CD14-positive monocyte (primary cell): Measurements from ENCODE around the gene ARID1B. TPM values are rescaled to one million over a fixed set of nuclear protein-coding genes. Genes with fewer than 3 reads are reported as not detected.

ENCODE experiments used
- DNase-seq, 3 donors: peaks; one replicate each; pipeline ENCODE4 v3.0.0-alpha.2; 2011 to 2022
- H2AFZ ChIP-seq: 2 replicates; pipeline ENCODE4 v1.6.0; 2012; ENCODE audit warnings: mild to moderate bottlenecking, low read depth, low read length, inconsistent platforms; ENCODE audit not compliant: insufficient read depth, poor library complexity, severe bottlenecking
- H3K27ac ChIP-seq, 2 donors: 1 replicate in 1 of 2; 2 replicates in 1 of 2; pipeline ENCODE4 v1.5.1; 2012 to 2013; ENCODE audit warnings: low read length in 2 of 2, control low read depth in 1 of 2, inconsistent platforms in 1 of 2, low read depth in 1 of 2, mild to moderate bottlenecking in 1 of 2
- H3K27me3 ChIP-seq, 2 donors: one replicate each; pipeline versions ENCODE4 v1.6.0 to v1.6.1; 2011 to 2013; ENCODE audit warnings: low read length in 2 of 2; ENCODE audit not compliant: control insufficient read depth in 2 of 2, insufficient read depth in 2 of 2
- H3K36me3 ChIP-seq, 2 donors: replicated peaks in 1 of 2; 1 replicate in 1 of 2; 2 replicates in 1 of 2; pipeline versions ENCODE4 v1.5.1 to v1.6.1; 2012 to 2013; ENCODE audit warnings: low read length in 2 of 2, control low read depth in 1 of 2, inconsistent platforms in 1 of 2, mild to moderate bottlenecking in 1 of 2; ENCODE audit not compliant: insufficient read depth in 2 of 2, control insufficient read depth in 1 of 2
- H3K4me1 ChIP-seq, 2 donors: 1 replicate in 1 of 2; 2 replicates in 1 of 2; pipeline versions ENCODE4 v1.5.1 to v1.6.1; 2012 to 2013; ENCODE audit warnings: low read length in 2 of 2, control low read depth in 1 of 2, inconsistent platforms in 1 of 2, mild to moderate bottlenecking in 1 of 2, moderate library complexity in 1 of 2; ENCODE audit not compliant: insufficient read depth in 2 of 2, control insufficient read depth in 1 of 2
- H3K4me2 ChIP-seq: replicated peaks from 2 replicates; pipeline ENCODE3; 2012; ENCODE audit warnings: low read length, moderate library complexity, mild to moderate bottlenecking; ENCODE audit not compliant: poor library complexity, severe bottlenecking; ENCODE audit errors: extremely low read depth
- H3K4me3 ChIP-seq, 3 experiments: fragments of 200-600 bp in 1 of 3; sonication (generic) in 1 of 3; replicated peaks in 1 of 3; 1 replicate in 2 of 3; 2 replicates in 1 of 3; pipeline ENCODE4 v1.5.1; 2011 to 2013; ENCODE audit warnings: low read length in 3 of 3, mild to moderate bottlenecking in 3 of 3, control low read depth in 2 of 3, low read depth in 2 of 3, inconsistent platforms in 1 of 3, moderate library complexity in 1 of 3
- H3K79me2 ChIP-seq: 2 replicates; pipeline ENCODE4 v1.6.0; 2012; ENCODE audit warnings: mild to moderate bottlenecking, control low read depth, inconsistent platforms, low read length, moderate library complexity; ENCODE audit not compliant: insufficient read depth
- H3K9ac ChIP-seq: 2 replicates; pipeline ENCODE4 v1.6.0; 2017; ENCODE audit warnings: low read length, mild to moderate bottlenecking; ENCODE audit not compliant: insufficient read depth, poor library complexity, severe bottlenecking
- H3K9me3 ChIP-seq, 2 donors: replicated peaks in 1 of 2; 1 replicate in 1 of 2; 2 replicates in 1 of 2; pipeline versions ENCODE4 v1.5.1 to v1.6.1; 2012 to 2013; ENCODE audit warnings: low read length in 2 of 2, control low read depth in 1 of 2; ENCODE audit not compliant: control insufficient read depth in 1 of 2, insufficient read depth in 1 of 2
- H4K20me1 ChIP-seq: 2 replicates; pipeline ENCODE4 v1.6.0; 2012; ENCODE audit warnings: mild to moderate bottlenecking, low read length, control low read depth, moderate library complexity; ENCODE audit not compliant: insufficient read depth
- H3K27ac Mint-ChIP-seq, 7 donors: one replicate each; pipeline ENCODE4 v1.8.0; 2020; ENCODE audit warnings: mild to moderate bottlenecking in 7 of 7, mixed read lengths in 7 of 7, moderate library complexity in 6 of 7, inconsistent platforms in 2 of 7
- H3K27me3 Mint-ChIP-seq, 3 donors: one replicate each; pipeline ENCODE4 v1.8.0; 2021 to 2022; ENCODE audit warnings: low read depth in 3 of 3, mild to moderate bottlenecking in 3 of 3, mixed read lengths in 3 of 3, moderate library complexity in 3 of 3, inconsistent platforms in 1 of 3
- H3K36me3 Mint-ChIP-seq, 2 donors: one replicate each; pipeline ENCODE4 v1.8.0; 2020; ENCODE audit warnings: mixed read lengths in 2 of 2, inconsistent platforms in 1 of 2, mild to moderate bottlenecking in 1 of 2
- H3K4me1 Mint-ChIP-seq: one replicate; pipeline ENCODE4 v1.8.0; 2020; ENCODE audit warnings: mild to moderate bottlenecking, mixed read lengths
- H3K4me3 Mint-ChIP-seq, 2 donors: one replicate each; pipeline ENCODE4 v1.8.0; 2020; ENCODE audit warnings: mild to moderate bottlenecking in 2 of 2, mixed read lengths in 2 of 2, moderate library complexity in 1 of 2
- H3K9me3 Mint-ChIP-seq, 7 donors: one replicate each; pipeline ENCODE4 v1.8.0; 2020 to 2022; ENCODE audit warnings: mixed read lengths in 7 of 7, mild to moderate bottlenecking in 6 of 7, moderate library complexity in 6 of 7, inconsistent platforms in 2 of 7
- CTCF ChIP-seq: fragments of 200-600 bp; IDR thresholded peaks from one replicate; pipeline ENCODE4 v1.8.0; 2022; ENCODE audit warnings: antibody characterized with exemption, mild to moderate bottlenecking
- WGBS: methylation state at CpG from one replicate; pipeline ENCODE4 v1.1.5; 2013; ENCODE audit warnings: missing lambda C conversion rate; ENCODE audit not compliant: insufficient coverage; 5-methylcytosine and 5-hydroxymethylcytosine counted together
- intact Hi-C, 2 donors: fragments of 100-400 bp; cut with micrococcal nuclease; formaldehyde crosslinking; loops; one replicate each; pipeline versions ENCODE4 v1.15.0 to v1.15.1; 2023
- polyA plus RNA-seq, 3 donors: library from polyadenylated mRNA; depleted of rRNA in 1 of 3; unstranded in 2 of 3; stranded (reverse) in 1 of 3; fragments of 300-500 nt in 2 of 3; fragments of >200 nt in 1 of 3; fragmentation: Illumina TruSeq in 2 of 3; gene quantifications; 1 replicate in 2 of 3; 2 replicates in 1 of 3; pipeline ENCODE4 v1.2.3, GENCODE V29; 2012 to 2021

The ARID1B gene
- polyA plus RNA-seq, 3 donors, result 3.2 to 22.1 (median 3.8) TPM

- Histone ChIP-seq H3K9ac (no peak overlapping the region), H3K9me3 (no peaks in the 10 kb centered on the region), H3K79me2 (peaks cover 86% of the 10 kb centered on the region), H4K20me1 (peaks cover 91% of the 10 kb centered on the region), H3K4me1 (peaks cover 2 to 3% of the 10 kb centered on the region in 2 donors), H3K27ac (no peak overlapping the region), H3K27me3 (no peaks in the 10 kb centered on the region), H3K4me3 (no peak overlapping the region), H3K4me2 (no peak overlapping the region), H3K36me3 (no peaks in the 10 kb centered on the region), H2AFZ (no peak overlapping the region)
- Mint-ChIP-seq H3K36me3 (no peaks in the 10 kb centered on the region), H3K4me1 (peaks cover 7% of the 10 kb centered on the region), H3K27ac (no peak overlapping the region), H3K9me3 (no peaks in the 10 kb centered on the region), H3K4me3 (no peak overlapping the region), H3K27me3 (peaks cover 0 to 3% (median 0%) of the 10 kb centered on the region in 3 donors)
- WGBS, result 100% methylated on average over 4 of the region's 7 CpGs
- DNase-seq, result no peak
- intact Hi-C loops, result no loop called here
- no peak for TF ChIP-seq CTCF
Measured at GRCh38 chr6:157013649-157014304, 236.6 kb downstream of the ARID1B start.

DNA sequence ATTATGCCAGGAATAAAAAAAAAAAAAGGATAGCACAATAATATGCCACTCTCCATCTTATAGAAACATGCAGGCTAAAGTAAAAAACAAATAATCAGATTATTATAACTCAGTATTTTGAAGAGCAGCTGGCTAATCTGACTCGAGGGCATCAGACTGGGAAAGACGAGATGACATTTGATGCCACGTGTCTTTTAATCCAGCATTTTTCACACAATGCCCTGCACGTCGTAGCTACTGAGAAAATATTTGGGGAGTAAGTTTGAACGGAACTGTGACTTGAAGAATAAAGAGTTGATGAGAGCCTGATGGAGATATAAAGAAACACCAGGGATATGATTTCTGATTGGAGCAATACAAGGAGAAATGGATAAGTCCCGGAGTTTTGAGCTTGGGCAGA is 237.7 kb downstream of the ARID1B start:
- intact Hi-C loops, result no loop called here
- Mint-ChIP-seq H3K36me3 (no peaks in the 10 kb centered on the region), H3K4me3 (no peak overlapping the region), H3K9me3 (no peaks in the 10 kb centered on the region), H3K27me3 (peaks cover 0 to 3% (median 0%) of the 10 kb centered on the region in 3 donors), H3K27ac (no peak overlapping the region), H3K4me1 (peaks cover 16% of the 10 kb centered on the region)
- H3K27ac ChIP-seq, result no peak overlapping the region
- H2AFZ ChIP-seq, result no peak overlapping the region
- H3K4me3 ChIP-seq, result no peak overlapping the region
- DNase-seq, result no peak
- H3K4me1 ChIP-seq, result peaks cover 13 to 14% of the 10 kb centered on the region in 2 donors
- no peaks in the 10 kb centered on the region for H3K9me3 ChIP-seq
- no peak overlapping the region for H3K4me2 ChIP-seq
- WGBS, result 94% methylated on average over 2 of the region's 7 CpGs
- H3K9ac ChIP-seq, result no peak overlapping the region
- H3K79me2 ChIP-seq, result peaks cover 81% of the 10 kb centered on the region
- H4K20me1 ChIP-seq, result peaks cover 91% of the 10 kb centered on the region
- H3K27me3 ChIP-seq, result no peaks in the 10 kb centered on the region
- TF ChIP-seq CTCF, result no peak
- no peaks in the 10 kb centered on the region for H3K36me3 ChIP-seq
